Ecto neural progenitor cell (in vitro differentiated cells): ENCODE measurements around the gene TNS3.

ENCODE experiments used
- DNase-seq: peaks from one replicate; pipeline ENCODE4 v3.0.0-alpha.2; 2018; ENCODE audit warnings: low spot score

The TNS3 gene

DNA sequence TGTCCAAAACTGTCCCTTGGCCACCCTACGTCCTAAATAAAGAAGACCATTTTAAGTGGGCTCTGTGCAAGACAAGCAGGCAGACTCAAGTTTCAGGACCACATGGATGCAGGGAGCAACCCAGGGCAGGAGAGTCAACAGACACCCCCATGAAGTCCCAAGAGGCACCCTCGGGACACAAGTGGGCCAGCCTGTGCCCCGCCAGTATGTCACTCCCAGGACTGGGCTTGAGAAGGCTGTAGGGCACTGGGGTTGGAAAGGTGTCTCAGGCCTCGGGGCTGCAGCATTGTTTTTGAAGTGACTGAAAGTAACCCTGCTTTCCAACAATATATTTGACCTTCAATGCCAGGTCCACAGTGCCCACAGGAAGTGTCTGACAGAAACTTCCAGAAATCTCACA lies 157.4 kb downstream of the TNS3 start:
- DNase-seq = no peak

DNA sequence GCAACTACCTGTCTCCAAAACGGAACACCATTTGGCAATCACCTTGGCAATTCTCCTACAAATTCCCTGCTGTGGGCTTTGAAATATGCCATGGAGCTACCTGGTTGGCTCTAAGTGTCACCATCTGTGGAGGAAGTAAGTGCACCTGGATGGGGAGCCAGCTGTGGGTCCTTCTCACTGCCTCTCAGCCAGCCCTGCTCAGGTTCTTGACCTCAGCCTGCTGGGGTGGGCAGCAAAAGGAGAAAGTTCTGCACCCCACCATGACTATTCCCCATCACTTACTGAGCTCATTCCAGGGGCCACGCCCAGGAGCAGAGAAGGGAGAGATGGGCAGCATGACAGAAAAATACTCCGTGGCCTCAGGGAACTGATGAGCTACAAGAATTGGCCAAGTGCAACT lies 158.7 kb downstream of the TNS3 start:
- DNase-seq = no peak

DNA sequence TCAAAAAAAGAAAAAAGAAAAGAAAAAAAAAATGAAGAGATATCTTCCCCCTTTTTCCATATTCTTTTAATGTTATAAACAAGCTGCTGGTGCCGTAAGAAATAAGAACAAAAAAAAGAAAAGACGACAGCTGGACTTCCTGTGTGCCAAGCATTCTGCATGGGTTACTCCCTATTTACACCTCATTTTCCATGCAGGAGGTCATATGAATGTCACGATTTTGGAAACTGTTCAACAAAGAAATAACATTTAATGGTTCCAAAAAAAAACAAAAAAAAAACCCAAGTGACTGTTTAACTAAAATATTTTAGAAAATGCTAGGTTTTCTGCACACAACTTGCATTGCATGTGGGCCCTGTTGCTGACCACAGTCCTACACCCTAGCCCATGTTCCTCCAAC lies 159.3 kb downstream of the TNS3 start:
- no peak for DNase-seq

DNA sequence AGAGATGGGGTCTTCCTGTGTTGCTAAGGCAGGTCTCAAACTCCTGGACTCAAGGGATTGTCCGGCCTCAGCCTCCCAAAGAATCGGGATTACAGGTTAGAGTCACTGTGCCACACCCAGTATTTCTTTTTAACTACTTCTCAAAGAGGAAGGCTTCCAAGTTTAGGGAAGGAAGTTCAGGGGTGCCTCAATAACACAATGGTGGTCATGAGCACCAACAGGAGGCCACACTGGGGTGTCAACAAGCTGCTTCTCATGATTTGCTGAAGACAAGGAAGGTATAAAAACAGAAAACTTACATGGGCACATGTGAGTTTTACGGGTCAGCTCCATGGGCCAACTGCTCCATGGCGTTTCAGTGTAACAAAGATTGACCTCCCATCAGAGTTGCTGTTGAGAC lies 160.5 kb downstream of the TNS3 start:
- DNase-seq = no peak

DNA sequence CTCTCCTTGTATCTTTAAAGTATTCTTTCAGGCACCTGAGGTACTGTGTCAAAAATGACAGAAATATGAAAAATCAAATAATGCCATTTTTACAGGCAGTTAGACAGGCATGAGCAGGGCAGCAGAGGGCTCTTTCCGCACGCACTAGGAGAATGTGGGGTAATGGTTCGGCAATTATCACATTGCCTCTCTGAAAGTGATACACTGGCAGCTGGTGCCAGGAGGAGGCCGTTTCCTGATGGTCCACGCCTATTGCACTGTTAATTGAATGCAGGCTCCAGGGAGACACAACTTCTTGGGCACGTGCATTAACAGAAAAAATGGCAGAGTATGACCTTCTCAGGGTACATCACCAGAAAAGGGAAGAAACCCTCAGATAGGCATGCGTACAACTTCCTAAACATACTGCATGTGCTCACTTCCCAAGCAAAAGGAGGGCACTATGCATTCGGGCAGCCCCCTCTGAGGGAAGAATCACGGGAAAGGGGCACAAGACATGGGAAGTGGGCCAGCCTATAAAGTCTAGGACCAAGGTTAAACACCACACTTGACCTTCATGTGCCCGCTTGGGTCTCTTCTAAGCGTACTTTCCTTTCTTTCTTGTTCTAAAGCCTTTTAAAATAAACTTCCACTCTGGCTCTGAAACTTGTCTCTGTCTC lies 161.7 kb downstream of the TNS3 start:
- no peak for DNase-seq

DNA sequence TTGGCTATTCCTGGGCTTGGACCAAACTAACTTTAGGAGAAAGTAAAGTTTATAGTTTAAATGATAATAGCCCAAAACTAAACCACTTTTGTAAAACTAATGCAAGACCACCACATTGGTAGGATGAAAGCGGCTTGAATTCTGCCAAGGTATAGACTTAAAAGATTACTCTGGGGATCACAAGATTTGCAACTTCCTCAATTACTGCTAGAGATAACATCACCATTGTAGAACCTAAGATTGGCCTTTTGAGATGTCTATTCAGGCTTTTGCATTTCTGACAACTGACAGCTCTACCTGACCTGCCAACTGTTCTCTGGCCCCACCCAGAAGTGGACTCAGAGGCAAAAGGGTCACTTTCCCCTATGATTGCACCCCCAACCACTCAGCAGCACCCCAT lies 162.4 kb downstream of the TNS3 start:
- no peak for DNase-seq

DNA sequence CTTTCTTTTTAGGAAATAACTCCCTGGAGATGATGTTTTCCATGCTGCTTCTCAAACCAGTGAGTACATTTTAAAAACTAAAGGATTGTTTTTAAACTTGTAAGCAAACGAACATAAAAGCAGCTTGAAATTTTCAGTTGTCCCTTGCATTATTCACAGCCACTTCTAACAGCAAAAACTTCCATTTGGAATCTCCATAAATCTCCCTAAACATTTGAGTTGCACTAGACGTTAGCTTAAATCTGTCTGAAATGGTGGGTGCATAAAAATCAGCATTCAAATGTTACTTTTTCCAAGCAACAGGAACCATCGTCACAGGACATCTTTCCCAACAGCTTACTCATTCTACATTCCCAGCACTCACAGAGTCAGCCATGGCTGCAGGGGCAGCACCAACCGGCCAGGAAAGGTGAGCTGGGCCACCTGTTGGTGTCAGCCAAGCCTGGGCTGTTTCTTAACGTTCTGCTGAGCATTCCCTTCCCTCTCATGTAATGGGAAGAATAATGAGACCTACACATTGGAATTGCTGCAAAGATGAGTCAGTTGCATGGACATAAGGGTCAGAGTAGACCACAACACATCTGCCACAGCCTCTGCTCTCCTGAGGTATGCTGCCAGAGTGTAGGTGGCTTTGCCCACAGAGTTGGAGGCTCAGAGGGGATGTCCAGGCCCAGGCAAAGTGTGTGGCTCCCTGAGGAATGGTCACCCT lies 163.2 kb downstream of the TNS3 start:
- no peak for DNase-seq

DNA sequence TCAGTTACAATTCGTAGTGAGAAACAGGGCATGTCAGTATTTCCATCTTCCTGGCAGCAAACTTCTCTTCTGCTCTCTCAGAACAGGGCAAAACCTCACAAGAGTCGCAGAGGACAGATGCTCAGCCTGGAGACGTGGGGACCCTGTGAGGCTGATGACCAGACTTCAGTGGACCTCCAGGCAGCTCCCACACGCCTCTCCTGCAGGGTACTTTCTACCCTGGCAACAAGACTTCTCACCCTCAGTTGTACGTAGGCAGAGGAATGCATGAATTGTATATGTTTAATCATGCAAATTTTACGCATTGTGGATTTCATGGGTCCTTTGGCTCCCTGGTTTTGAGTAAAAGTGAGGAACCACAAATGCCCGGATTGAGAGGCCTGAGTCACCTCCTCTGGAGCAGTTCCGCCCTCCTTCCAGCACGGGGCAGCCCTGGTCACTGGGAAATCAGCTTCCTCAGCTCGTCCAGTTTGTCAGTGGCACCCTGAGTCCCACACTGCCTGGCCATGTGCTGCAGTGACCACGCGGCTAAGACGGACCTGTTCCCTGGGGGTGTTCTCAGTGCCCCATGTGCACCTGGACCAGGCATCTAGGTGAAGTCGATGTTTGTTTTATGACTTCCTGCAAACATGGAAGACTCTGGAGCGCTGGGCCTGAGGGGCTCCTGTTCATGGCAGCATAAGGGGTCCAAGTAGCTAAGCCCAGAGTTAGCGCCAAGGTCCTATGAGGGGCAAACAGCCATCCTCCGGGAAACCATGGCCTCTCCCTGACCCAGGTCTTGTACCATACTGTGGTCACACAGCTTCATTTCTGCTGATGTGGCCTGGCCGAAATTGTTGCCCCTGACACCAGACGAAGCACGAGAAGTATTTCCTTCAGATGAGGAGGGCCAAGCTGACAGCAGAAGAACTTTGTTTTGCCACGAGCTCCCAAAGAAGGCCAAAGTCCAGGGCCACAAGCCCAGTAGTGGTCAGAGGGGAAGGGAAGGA lies 165.1 kb downstream of the TNS3 start:
- DNase-seq = no peak

DNA sequence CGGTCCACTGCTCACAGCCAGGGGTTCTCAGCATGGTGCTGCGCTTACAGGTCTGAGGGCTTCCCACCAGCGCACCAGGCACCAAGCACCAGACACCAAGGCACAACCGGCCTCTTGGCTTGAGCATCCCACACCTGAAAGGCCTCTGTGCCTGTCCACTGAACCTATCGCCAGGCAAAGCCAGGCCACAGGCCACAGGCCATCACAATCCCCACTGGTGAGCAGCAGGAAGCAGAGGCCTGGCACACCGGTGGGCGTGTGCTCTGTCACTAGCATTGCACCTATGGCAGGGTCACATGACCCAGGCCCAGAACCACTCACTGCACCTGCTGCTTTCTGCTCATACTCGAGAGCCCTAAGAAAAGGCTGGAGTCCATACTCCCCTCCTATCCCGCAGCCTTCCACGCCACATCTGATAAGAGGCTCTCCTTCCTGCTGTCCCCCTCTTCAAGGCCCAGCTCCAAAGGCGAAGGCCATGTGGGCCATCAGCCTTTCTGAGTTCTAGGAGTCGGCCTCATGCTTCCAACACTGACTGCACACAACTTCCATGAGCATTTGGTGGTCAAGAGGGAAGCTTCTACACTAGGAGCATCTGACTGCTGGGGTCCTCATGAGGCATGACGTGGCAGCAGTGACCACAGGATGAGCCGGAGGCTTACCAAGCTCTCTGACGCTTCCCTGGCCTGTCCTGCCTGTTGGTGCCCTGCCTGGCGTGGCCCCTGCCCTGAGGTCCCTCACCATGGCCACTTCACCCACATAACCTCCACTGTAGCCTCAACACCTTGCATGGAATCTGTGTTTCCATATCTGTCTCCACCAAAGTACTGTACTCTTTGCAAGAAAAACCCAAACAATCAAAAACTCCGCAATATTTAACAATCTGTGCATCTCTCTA lies 166.3 kb downstream of the TNS3 start:
- DNase-seq = no peak

DNA sequence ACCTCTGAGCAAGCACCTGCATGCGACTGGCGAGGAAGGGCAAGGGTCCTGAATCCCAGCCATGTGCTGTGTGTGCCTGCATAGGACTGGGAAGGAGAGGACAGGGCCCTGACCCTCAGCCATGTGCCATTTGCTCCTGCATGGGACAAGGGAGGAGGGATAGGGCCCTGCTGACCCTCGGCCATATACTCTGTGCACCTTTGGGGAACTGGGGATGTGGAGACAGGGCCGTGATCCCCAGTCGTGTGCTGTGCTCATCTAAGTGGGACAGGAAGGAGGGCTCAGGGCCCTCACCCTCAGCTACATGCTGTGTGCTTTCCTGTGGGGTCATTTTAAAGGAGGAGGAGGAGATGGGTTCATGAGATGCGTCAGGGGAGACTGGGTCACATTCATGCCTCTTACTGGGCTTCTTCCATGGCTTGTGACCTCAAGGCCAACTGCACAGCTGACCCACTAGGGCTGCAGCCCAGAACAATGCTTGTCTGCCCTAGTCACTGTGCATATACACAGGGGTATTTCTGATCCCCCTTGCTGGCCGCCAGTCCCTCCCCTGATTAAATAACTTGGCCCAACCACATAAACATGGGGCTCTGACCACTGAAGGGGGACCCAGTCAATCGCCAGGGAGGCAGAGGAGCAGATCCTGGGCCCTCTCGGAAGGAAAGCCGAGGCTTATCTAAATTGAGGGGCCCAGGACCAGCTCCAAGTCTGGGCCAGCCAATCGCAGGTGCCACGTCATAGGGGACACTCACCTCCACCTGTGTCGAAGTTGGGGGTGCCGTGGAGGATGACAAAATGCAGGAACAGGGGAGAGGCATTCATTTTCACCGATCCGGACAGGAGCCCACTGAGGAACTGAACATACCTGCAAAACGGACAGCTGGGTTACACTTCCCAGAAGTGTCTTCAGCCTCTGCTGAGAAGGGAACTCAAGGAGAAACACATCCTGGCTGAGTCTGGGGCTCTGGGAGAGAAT lies 167.3 kb downstream of the TNS3 start:
- no peak for DNase-seq

DNA sequence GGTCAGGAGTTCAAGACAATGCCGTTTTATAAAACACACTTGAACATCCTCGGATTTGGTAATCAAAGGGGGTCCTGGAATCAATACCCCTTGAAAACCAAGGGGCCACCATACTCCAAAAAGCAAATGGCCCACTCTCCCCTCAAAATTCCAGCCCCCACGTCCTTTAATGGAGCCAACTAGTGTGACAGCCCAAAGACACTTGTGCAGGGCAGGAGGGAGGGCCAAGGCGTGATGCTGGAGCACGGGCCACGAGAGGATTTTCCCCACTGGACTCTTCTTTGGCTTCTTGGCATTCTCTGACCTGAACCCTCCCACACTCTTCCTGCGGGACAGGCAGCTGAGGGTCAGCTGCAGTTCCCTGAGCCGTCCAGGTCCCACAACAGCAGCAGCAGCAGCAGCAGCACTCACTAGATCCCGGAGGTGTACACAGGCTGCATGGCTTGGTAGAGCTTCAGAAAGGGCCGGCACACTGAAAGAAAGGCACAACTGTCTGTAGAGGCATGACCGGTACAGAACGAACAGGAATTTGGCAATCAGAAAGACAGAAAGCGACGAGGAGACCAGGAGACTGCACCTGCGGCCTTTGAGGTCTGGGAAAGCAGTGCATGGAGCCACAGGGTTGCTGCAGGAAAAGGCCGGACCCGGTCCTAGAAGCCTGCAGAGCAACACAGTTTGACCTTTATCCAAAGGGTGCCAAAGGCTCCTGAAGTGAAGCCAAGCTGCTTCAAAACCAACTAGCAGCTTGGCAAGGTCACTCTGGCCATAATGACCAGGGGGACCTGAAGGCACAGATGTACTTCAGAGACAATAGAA lies 168.2 kb downstream of the TNS3 start:
- DNase-seq = no peak

DNA sequence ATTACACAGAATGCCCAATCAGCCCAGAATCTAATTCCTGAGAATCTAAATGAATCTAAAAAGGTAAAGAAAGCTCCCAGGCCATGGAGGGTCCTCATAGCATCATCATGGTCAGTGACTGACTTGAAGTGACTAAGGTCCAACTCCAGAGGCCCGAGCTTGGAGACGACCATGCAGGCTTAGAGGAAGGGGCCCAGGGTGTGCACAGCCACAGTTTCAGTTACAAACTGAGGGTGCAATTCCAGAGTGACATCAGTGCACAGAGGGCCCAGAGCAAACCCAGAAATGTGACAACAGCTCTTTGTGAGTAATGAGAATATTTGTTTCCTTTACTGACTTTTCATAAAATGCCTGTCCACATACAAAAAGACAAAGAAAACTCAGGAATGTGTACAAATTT lies 170.0 kb downstream of the TNS3 start:
- DNase-seq = no peak

DNA sequence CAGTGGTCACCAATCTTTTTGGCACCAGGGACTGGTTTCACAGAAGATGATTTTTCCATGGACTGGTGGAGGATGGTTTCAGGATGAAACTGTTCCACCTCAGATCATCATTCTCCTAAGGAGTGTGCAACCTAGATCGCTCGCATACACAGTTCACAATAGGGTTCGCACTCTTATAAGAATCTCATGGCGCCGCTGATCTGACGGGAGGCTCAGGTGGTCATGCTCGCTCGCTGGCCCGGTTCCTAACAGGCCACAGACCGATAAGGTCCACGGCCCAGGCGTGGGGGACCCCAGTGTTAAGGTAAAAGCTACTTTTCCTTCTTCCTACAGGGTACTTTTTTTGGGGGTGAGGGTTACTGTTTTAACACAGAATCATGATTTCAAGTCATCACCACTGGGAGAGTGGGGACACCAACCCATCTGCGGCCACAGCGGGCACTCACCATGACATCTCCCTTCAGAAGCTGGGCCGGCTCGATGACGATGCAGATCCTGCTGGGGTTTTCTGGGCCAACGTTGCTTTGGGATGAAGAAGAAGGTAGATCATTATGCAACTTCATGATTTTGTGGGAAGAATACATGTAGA lies 170.5 kb downstream of the TNS3 start:
- no peak for DNase-seq

DNA sequence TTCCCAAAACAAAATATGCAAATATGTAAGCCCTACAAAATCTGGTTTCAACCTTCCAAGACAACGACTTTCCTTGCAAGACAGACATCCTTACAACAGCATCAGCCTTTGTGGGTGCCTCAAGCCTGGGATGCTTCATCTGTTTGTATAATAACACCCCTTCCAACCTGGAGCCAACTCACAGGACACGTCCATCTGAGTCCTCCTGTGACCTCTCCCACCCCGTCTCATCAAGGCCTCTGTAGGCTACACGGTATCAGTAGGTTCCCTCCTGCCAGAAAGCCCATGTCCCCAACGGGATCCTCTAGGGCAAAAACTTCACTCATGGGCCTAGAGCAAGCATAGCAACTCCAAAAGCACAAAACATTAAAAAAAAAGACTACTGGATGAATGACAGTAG lies 173.2 kb downstream of the TNS3 start:
- no peak for DNase-seq

DNA sequence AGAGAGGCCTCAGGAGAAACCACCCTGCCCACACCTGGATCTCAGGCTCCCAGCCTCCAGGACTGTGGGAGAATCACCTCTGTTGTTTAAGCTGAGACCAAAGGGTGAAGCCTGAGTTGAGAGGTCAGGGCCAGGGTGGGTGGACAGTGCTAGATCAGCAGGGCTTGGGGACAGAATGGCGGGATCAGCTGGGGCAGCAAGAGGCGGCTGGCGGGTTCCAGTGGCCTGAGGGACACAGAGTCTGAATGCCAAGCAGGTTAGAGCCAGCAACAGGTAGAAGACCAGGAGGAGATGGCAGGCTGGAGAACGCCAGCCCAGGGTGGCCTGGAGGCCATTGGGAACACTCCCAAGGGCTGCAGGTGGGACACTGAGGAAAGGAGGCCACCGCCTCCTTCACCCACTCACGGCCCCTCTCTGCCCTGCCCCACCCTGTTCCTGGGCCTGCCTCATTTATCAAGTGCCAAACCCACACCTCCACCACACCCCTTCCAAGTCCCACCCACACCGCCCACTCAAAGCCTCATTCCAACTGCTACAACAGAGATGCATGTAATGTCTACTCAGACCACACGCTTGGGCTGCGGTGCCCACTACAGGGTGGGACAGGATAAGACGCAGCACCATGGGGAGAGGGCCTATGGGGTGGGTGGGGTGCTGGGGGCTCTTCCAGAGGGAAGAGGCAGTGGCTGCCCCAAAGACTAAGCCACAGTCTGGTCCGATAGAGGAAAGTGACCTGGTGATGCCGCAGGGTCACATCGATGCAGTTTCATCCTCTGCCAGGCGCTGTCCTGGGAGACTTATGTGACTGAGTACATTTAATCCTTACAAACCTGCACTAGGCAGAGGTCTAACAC lies 173.9 kb downstream of the TNS3 start:
- DNase-seq = no peak

DNA sequence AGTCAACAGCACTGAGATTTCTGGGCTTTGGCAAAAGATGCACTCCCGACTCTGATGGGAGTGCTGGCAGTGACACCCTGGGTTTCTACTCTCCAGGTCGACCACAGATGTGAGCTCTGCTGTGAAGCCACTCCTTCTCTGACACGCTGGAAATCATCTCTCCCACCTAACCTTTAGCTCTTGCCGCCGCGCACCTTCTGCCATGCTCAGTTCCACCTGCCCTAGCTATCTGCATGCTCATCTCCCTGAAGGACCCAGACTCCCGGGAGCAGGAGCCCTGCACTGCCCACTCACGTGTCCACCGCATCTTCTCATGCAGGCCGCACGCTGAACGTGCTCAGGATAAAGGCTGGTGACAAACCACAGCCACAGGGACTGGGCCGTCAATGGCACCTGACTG lies 174.8 kb downstream of the TNS3 start:
- DNase-seq = no peak

DNA sequence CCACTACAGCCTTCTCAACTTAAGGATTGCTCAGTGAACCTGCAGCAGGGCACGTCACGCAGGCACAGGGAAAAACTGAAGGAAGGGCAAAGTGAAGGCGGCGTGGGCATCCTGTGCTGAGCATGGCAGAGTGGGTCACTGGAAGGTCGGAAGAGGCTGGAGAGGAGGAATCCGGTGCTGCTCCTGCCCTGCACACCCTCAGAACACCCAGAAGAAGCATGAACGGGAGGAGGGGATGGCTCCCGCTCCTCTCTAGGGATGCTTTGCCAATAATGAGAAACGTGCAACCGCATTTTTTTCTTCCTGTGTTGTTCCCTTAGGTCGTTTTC lies 175.1 kb downstream of the TNS3 start:
- no peak for DNase-seq
